Psoas muscle (tissue), 8 donors: ENCODE measurements around the gene NDUFS8. TPM values are rescaled to one million over a fixed set of nuclear protein-coding genes. Genes with fewer than 3 reads are reported as not detected.
A peak's percentile ranks its signal among the peaks of the same experiment; 100 is the strongest.

Experiments used
- ATAC-seq, 4 donors: fragments of 200-7000 bp; cut with Tn5 transposase; one replicate each; pipeline ENCODE4 v1.9.1; 2020; ENCODE audit warnings: moderate library complexity in 3 of 4, mild to moderate bottlenecking in 2 of 4
- DNase-seq, 2 donors: peaks; one replicate each; pipeline ENCODE4 v3.0.0-alpha.2; 2020
- H3K27ac ChIP-seq: fragments of 200-600 bp; one replicate; pipeline ENCODE4 v1.8.0; 2022
- H3K27me3 ChIP-seq, 3 donors: fragments of 200-600 bp in 1 of 3; one replicate each; pipeline versions ENCODE4 v1.6.1 to v1.8.0; 2013 to 2022; ENCODE audit warnings: low read length in 2 of 3, mild to moderate bottlenecking in 2 of 3, moderate library complexity in 1 of 3; ENCODE audit not compliant: insufficient read depth in 3 of 3
- H3K36me3 ChIP-seq, 2 donors: fragments of 200-600 bp in 1 of 2; one replicate each; pipeline versions ENCODE4 v1.6.1 to v1.8.0; 2013 to 2022; ENCODE audit warnings: low read depth in 1 of 2, mild to moderate bottlenecking in 1 of 2, moderate library complexity in 1 of 2; ENCODE audit not compliant: insufficient read depth in 1 of 2
- H3K4me1 ChIP-seq: fragments of 200-600 bp; one replicate; pipeline ENCODE4 v1.8.0; 2022
- H3K4me3 ChIP-seq: fragments of 200-600 bp; one replicate; pipeline ENCODE4 v1.8.0; 2022; ENCODE audit warnings: mild to moderate bottlenecking
- H3K9me3 ChIP-seq: fragments of 200-600 bp; one replicate; pipeline ENCODE4 v1.8.0; 2022
- CTCF ChIP-seq: fragments of 200-600 bp; IDR thresholded peaks from one replicate; pipeline ENCODE4 v1.8.0; 2022; ENCODE audit warnings: antibody characterized with exemption
- WGBS, 3 donors: extraction: QIAGEN DNeasy Blood & Tissue Kit; methylation state at CpG; one replicate each; pipeline versions ENCODE4 v1.1.6 to v1.1.7; 2013; 5-methylcytosine and 5-hydroxymethylcytosine counted together
- intact Hi-C, 2 donors: fragments of 100-400 bp; cut with DNase I; formaldehyde crosslinking; loops; one replicate each; pipeline versions ENCODE4 v1.11.0 to v1.14.2; 2022
- polyA plus RNA-seq, 3 donors: library from polyadenylated mRNA; stranded (reverse); fragments of 200-250 nt; gene quantifications; one replicate each; pipeline ENCODE4 v1.2.3, GENCODE V29; 2013
- total RNA-seq, 4 donors: library from RNA; stranded (reverse); fragmentation: NEBNext Ultra II Directional in 2 of 4; extraction: Animal tissue kit (Norgen Biotek cat#: 25700) in 2 of 4; gene quantifications; one replicate each; pipeline versions ENCODE4 v1.2.1 to v1.2.4, GENCODE V29; 2021 to 2023
- donor health status: healthy with polysubstance abuse.
- donor health status: DM: no; HTN: no; CAD: no; lungs with moderate emphysema.
- donor health status: Bipolar disorder and iron deficiency.
- donor health status: healthy.
- donor health status: DM: yes; HTN: yes; CAD: no.
- donor health status: DM: no; HTN: no; CAD: no.
- donor health status: DM: no; HTN: no; CAD: no.
- donor health status: DM: yes; HTN: yes; CAD: no.

Gene NDUFS8
- total and polyA plus RNA-seq, 7 donors, result 193 to 390 (median 257) TPM

GRCh38 chr11:68040957-68041591, 10.6 kb downstream of the NDUFS8 start:
- ATAC-seq, result no peak
- DNase-seq, result peak; percentile 18 to 49
- no peaks in the 10 kb centered on the region for H3K27me3 ChIP-seq
- no peaks in the 10 kb centered on the region for H3K9me3 ChIP-seq
- H3K27ac ChIP-seq, result peak overlapping the region; percentile 77
- intact Hi-C loops, result no loop called here
- no peak for TF ChIP-seq CTCF
- H3K36me3 ChIP-seq, result peaks cover 0 to 11% of the 10 kb centered on the region in 2 donors
- whole genome bisulfite sequencing, 3 donors, result 83 to 90% (median 87%) methylated on average over 16 to 23 of the region's 23 CpGs
- peak overlapping the region; percentile 75 for H3K4me3 ChIP-seq
- H3K4me1 ChIP-seq, result peaks cover 18% of the 10 kb centered on the region

GRCh38 chr11:68041617-68042218, 11.2 kb downstream of the NDUFS8 start:
- H3K27ac ChIP-seq, result no peak overlapping the region
- H3K36me3 ChIP-seq, result peaks cover 0 to 5% of the 10 kb centered on the region in 2 donors
- no peak for ATAC-seq
- DNase-seq, result peak in 1 of 2 donors; percentile 23
- TF ChIP-seq CTCF, result no peak
- H3K4me3 ChIP-seq, result no peak overlapping the region
- intact Hi-C loops, result no loop called here
- no peaks in the 10 kb centered on the region for H3K9me3 ChIP-seq
- H3K27me3 ChIP-seq, result no peaks in the 10 kb centered on the region
- WGBS, 3 donors, result 88 to 93% (median 89%) methylated on average over 12 of the region's 12 CpGs
- H3K4me1 ChIP-seq, result peaks cover 18% of the 10 kb centered on the region

- TF ChIP-seq CTCF, result no peak
- Histone ChIP-seq H3K9me3 (no peaks in the 10 kb centered on the region), H3K4me1 (peaks cover 13% of the 10 kb centered on the region), H3K4me3 (no peak overlapping the region), H3K27me3 (no peaks in the 10 kb centered on the region), H3K36me3 (peaks cover 0 to 5% of the 10 kb centered on the region in 2 donors), H3K27ac (no peak overlapping the region)
- 90 to 91% (median 91%) methylated on average over 24 to 27 of the region's 27 CpGs for WGBS, 3 donors
- ATAC-seq, result no peak
- peak in 1 of 2 donors; percentile 55 for DNase-seq
- intact Hi-C loops, result no loop called here
Observed at GRCh38 chr11:68042219-68043028, 11.9 kb downstream of the NDUFS8 start.

- no peak for TF ChIP-seq CTCF
- WGBS, 3 donors, result 52 to 66% (median 65%) methylated on average over 7 to 8 of the region's 8 CpGs
- DNase-seq, result no peak
Observed at GRCh38 chr11:68043029-68043348, 12.5 kb downstream of the NDUFS8 start.

More at GRCh38 chr11:68043029-68043348, 12.5 kb downstream of the NDUFS8 start:
- Histone ChIP-seq H3K36me3 (peaks cover 0 to 5% of the 10 kb centered on the region in 2 donors), H3K27me3 (no peaks in the 10 kb centered on the region), H3K27ac (no peak overlapping the region), H3K4me1 (peaks cover 8% of the 10 kb centered on the region), H3K9me3 (no peaks in the 10 kb centered on the region), H3K4me3 (no peak overlapping the region)
- no peak for ATAC-seq
- intact Hi-C loops, result no loop called here
